ENCODE data around the gene KLF16.

DNA sequence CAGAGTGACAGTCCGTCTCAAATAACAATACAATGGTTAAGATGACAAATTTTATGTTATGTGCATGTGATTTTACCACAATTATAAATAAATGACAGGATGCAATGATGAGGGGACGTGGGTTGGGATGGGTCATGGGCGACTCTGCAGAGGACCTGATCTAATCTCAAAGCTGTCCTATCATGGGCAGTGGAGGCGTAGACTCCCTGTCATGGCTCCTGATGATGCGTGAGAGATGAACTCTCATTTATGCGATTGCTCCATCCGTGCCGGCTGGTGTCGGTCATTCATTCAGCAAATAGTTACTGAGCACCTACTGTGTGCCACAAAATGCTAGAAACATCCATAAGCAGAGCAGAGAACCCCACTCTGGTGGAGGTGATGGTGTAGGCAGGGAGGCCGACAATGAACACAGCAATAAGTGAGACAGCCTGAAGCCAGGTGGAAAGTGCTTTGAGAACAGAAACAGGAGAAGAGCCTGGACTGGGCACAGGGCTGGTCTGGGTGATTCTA, 13.4 kb downstream of the KLF16 start:
- TF ChIP-seq, protein P1, sequence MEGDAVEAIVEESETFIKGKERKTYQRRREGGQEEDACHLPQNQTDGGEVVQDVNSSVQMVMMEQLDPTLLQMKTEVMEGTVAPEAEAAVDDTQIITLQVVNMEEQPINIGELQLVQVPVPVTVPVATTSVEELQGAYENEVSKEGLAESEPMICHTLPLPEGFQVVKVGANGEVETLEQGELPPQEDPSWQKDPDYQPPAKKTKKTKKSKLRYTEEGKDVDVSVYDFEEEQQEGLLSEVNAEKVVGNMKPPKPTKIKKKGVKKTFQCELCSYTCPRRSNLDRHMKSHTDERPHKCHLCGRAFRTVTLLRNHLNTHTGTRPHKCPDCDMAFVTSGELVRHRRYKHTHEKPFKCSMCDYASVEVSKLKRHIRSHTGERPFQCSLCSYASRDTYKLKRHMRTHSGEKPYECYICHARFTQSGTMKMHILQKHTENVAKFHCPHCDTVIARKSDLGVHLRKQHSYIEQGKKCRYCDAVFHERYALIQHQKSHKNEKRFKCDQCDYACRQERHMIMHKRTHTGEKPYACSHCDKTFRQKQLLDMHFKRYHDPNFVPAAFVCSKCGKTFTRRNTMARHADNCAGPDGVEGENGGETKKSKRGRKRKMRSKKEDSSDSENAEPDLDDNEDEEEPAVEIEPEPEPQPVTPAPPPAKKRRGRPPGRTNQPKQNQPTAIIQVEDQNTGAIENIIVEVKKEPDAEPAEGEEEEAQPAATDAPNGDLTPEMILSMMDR (IDR thresholded peaks at IDR 0.05; ENCODE audit: low read length) = no peak
- TF ChIP-seq EZH2 (optimal IDR thresholded peaks at IDR 0.05; ENCODE audit: low read depth, low read length) (no peak), EZH2phosphoT487 (IDR thresholded peaks at IDR 0.05; ENCODE audit: low read length) (no peak)

All from MM.1S (cell line).